ENCODE measurements around the gene ABCB8.
A peak's percentile ranks its signal among the peaks of the same experiment; 100 is the strongest.
"Not testable (repeated sequence)": the region's sequence is repeated elsewhere in the genome, so short reads cannot be mapped to it uniquely, and the experiment has no call there.

Gene ABCB8

DNA sequence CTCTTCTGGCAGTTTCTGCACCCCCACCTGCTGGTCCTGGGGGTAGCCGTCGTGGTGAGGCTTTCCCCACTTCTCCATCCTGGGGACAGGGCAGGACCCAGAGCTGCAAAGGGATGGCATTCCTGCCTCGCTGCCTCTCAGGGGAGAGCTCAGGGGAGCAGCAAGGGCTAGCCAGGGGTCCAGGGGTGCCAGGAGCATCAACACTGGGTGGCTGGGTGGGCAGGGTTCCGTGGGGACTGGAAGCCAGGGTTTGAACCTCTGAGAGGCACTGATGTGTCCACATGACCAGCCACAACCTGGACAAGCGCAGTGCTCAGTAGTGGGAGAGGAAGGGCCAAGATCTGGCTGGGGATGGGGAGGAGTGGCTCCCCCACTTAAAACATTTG lies 5.6 kb downstream of the ABCB8 start:
- no peak for DNase-seq (ENCODE audit: low read depth in 1 of 2, low spot score in 1 of 2)

- no peak for DNase-seq (ENCODE audit: low read depth in 1 of 2, low spot score in 1 of 2)
Measured at GRCh38 chr7:151034312-151035025, 6.2 kb downstream of the ABCB8 start.

- DNase-seq (ENCODE audit: low read depth in 1 of 2, low spot score in 1 of 2), result no peak
Measured at GRCh38 chr7:151035026-151035717, 6.9 kb downstream of the ABCB8 start.

GRCh38 chr7:151035902-151036301 lies 7.7 kb downstream of the ABCB8 start:
- no peak for DNase-seq (ENCODE audit: low read depth in 1 of 2, low spot score in 1 of 2)

DNA sequence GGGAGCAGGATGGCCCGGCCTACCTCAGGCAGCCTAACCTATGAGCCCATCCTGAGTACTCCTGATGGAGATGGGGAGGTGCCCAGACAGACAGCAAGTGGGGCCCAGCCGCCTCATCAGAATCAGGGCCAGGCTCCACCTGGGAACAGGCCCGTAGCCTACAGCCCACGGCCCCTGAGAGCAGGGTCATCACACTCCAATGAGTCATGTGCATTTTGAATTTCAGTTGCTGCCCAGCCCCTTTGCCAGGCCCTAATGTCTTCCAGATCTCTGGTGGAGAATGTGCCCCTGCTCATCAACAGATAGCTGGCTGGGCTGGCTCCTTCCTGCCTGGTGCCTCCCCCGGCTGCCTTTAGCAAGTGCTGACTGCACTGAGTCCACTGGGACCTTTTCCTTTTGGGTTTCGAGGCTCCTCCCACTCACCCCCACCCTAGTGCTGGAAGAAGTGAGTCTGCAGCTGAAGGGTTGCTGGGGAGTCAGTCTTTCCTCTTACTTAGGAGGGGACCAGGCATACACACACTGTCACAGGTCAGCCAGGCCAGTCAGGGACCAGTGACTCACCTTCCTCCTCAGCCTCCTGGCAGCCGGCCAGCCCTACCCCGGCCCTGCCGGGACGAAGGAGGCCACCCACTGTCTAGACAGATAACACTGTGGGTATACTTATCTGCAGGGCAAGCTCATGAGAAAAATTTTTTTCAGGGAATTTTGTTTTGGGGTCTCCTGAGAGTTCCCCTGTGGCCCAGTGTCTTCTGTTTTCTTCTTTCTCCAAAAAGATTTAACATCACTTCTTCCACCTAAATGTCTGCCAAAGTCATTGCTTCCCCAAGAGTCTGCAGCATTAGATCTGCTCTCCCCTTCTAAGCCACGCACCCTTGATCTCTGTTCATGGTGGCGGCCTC lies 10.9 kb downstream of the ABCB8 start:
- peak in 1 of 2 donors; percentile 33 for DNase-seq (ENCODE audit: low read depth in 1 of 2, low spot score in 1 of 2)

- no peak for DNase-seq (ENCODE audit: low read depth in 1 of 2, low spot score in 1 of 2)
Measured at GRCh38 chr7:151039850-151040548, 11.7 kb downstream of the ABCB8 start.

- DNase-seq (ENCODE audit: low read depth in 1 of 2, low spot score in 1 of 2), result no peak
Measured at GRCh38 chr7:151040616-151041375, 12.5 kb downstream of the ABCB8 start.

DNA sequence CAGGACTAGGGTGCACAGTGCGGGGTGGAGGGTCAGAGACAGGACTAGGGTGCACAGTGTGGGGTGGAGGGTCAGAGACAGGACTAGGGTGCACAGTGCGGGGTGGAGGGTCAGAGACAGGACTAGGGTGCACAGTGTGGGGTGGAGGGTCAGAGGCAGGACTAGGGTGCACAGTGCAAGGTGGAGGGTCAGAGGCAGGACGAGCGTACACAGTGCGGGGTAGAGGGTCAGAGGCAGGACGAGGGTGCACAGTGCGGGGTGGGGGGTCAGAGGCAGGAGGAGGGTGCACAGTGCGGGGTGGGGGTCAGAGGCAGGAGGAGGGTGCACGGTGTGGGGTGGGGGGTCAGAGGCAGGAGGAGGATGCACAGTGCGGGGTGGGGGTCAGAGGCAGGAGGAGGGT lies 15.2 kb downstream of the ABCB8 start:
- not testable (repeated sequence) for DNase-seq (ENCODE audit: low read depth in 1 of 2, low spot score in 1 of 2)

DNA sequence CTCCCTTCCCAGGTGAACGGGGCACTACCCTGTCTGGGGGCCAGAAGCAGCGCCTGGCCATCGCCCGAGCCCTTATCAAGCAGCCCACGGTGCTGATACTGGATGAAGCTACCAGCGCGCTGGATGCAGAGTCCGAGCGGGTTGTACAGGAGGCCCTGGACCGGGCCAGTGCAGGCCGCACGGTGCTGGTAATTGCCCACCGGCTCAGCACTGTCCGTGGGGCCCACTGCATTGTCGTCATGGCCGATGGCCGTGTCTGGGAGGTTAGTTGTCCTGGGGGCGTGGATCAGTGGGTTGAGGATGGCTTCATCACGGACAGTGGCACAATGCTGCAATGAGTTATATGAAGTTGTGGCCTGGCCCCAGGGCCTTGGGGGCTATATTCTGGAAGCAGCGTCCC lies 15.7 kb downstream of the ABCB8 start:
- DNase-seq (ENCODE audit: low read depth in 1 of 2, low spot score in 1 of 2), result no peak

GRCh38 chr7:151045262-151045661 lies 17.0 kb downstream of the ABCB8 start:
- DNase-seq (ENCODE audit: low read depth in 1 of 2, low spot score in 1 of 2), result no peak

GRCh38 chr7:151045967-151046366 lies 17.7 kb downstream of the ABCB8 start:
- no peak for DNase-seq (ENCODE audit: low read depth in 1 of 2, low spot score in 1 of 2)

- DNase-seq (ENCODE audit: low read depth in 1 of 2, low spot score in 1 of 2), result no peak
Measured at GRCh38 chr7:151046603-151047573, 18.6 kb downstream of the ABCB8 start.

DNA sequence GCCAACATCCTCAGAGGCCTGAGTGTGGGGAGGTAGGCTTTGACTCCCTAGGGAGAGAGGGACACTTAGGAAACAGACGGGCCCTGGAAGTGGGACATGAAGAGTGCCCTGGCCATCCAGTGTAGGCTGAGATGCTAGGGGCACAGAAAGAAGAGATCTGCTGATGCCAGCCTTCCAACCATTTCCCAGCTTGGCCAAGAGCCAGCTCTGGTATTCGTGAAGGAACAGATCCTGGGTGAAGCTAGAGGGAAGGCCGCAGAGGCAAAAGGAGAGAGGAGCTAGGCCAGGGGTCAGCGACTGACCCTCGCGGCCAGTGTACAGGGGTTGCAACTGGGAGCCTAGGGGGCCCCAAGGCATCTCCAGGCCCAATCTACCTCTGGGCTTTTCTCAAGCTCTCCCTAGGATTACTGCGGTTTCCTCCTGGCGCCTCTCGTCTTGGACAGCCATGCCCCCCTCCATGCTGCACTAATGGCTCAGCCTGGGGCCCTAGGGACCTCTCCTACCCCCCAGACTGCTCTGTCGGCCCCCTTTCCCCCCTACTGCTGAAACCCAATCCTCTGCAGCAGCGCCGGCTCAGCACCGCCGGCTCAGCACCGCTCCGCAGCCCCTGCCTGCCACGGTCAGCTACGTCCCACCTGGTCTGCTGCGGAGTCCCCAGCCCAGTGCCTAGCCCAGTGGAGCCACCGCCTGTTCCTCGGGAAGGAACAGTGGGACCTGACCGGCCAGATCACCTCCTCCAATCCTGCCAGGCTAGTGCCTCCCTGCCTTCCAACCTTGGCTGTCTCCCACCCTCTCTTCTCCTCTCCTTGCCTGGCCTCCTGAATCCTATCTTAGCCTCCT lies 19.9 kb downstream of the ABCB8 start, which contains the start of gene ASIC3:
TSS of gene ASIC3 (plus strand) at position 556 of the 840 bp plus-strand sequence. CDS start 355 bp downstream, outside the sequence.
- no peak for DNase-seq (ENCODE audit: low read depth in 1 of 2, low spot score in 1 of 2)

DNA sequence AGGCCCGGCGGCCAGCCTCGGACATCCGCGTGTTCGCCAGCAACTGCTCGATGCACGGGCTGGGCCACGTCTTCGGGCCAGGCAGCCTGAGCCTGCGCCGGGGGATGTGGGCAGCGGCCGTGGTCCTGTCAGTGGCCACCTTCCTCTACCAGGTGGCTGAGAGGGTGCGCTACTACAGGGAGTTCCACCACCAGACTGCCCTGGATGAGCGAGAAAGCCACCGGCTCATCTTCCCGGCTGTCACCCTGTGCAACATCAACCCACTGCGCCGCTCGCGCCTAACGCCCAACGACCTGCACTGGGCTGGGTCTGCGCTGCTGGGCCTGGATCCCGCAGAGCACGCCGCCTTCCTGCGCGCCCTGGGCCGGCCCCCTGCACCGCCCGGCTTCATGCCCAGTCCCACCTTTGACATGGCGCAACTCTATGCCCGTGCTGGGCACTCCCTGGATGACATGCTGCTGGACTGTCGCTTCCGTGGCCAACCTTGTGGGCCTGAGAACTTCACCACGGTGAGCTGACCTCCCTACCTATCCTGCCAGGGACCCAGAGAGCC lies 20.7 kb downstream of the ABCB8 start:
- DNase-seq (ENCODE audit: low read depth in 1 of 2, low spot score in 1 of 2), result no peak

DNA sequence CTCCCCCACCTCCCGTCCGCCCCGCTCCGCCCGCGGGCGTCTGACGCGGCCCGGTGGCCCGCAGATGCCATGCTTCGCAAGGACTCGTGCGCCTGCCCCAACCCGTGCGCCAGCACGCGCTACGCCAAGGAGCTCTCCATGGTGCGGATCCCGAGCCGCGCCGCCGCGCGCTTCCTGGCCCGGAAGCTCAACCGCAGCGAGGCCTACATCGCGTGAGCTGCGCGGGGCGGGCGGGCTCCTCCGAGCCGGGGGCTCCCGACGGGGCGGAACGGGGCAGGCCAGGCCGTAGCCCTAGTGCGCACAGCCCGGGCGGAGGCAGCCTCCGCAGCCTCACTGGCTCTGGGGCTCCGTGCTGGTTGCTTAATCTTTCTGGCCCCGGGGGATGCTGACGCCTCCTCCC lies 22.9 kb downstream of the ABCB8 start:
- DNase-seq (ENCODE audit: low read depth in 1 of 2, low spot score in 1 of 2), result peak in 1 of 2 donors; percentile 37

DNA sequence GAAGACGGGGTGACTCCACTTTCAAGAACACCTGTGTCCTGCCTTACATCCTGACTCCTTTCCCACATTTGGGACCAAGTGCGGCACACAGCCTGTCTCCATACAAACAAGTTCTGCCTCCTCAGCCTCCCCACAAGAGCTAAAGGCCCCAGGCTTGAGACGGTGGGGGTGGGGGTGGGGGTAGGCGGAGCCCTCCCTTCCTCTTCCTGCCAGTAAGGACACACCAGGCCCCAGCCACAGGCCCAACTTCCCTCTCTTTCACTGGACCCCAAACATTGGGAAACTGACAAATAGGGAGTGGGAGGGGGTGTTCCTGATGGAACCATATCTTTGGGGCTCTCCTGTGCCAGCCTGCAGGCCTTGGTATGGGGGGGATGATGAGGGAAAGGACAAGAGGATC lies 24.8 kb downstream of the ABCB8 start:
- no peak for DNase-seq (ENCODE audit: low read depth in 1 of 2, low spot score in 1 of 2)

DNA sequence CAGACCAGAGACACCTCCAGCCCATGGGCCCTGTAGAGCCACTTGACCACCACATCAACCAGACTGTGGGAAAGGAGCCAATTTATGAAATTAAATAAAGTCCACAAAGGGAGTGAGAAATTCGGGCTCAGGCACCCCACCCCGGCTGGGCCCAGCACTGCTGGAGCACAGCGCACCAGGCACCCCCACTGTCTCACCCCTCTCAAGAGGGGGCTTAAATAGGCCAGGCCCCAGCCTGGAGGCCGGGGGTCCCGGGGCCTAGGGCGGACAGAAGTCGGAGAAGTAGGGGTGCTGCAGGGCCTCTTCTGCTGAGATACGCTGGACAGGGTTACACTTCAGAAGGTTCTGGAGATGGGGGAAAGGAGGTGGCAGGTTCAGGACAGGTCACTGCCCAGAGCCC lies 25.5 kb downstream of the ABCB8 start:
- no peak for DNase-seq (ENCODE audit: low read depth in 1 of 2, low spot score in 1 of 2)

GRCh38 chr7:151056283-151056665 lies 28.0 kb downstream of the ABCB8 start:
- no peak for DNase-seq (ENCODE audit: low read depth in 1 of 2, low spot score in 1 of 2)

Measured in stimulated activated CD4-positive, alpha-beta T cell treated with anti-CD3 and anti-CD28 coated beads, Interleukin-15, amount 100 ng/mL, for 1 hour (primary cell).